PFSK-1 (cell line): Measurements from ENCODE around the gene IPCEF1.

ENCODE experiments used
- POLR2AphosphoS5 ChIP-seq: IDR thresholded peaks from 2 replicates; pipeline ENCODE4 v1.6.1; 2012; ENCODE audit warnings: low read depth, mild to moderate bottlenecking, control low read depth, low read length, moderate library complexity
- REST ChIP-seq, 2 experiments: IDR thresholded peaks; 2 replicates each; pipeline versions ENCODE4 v1.6.1 to v1.8.0; 2011 to 2012; ENCODE audit warnings: low read depth in 2 of 2, low read length in 2 of 2, control low read depth in 1 of 2, inconsistent platforms in 1 of 2, mild to moderate bottlenecking in 1 of 2, moderate library complexity in 1 of 2; ENCODE audit not compliant: insufficient read depth in 1 of 2
- SIN3A ChIP-seq: IDR thresholded peaks from 2 replicates; pipeline ENCODE4 v1.6.1; 2012; ENCODE audit warnings: mild to moderate bottlenecking, low read length, moderate library complexity, borderline replicate concordance; ENCODE audit not compliant: insufficient read depth

DNA sequence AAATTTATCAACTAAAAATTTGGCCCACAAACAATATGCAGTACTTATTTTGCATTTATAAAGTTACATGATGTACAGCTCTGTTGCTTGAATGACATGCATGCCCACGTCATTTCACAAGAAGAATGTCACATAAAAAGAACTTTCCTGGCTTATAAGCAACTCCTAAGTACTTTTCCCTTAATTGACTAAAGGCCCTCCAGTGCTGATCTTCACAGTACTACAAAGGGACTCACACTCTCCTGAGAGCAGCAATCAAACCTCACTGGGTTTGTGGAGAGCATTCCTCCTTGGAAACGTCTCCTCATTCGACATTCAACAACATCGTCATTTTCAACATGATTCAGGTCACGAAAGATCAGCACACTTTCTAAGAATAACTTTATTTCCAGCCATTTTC lies 111.1 kb downstream of the IPCEF1 start:
- no peak for TF ChIP-seq POLR2AphosphoS5
- TF ChIP-seq SIN3A: no peak
- TF ChIP-seq REST (IDR thresholded peaks at IDR 0.05; ENCODE audit: insufficient read depth in 1 of 2, low read depth in 2 of 2, low read length in 2 of 2): no peak
